Esophagus muscularis mucosa (tissue), 4 donors: Measurements from ENCODE around the gene HSPA1L. TPM values are rescaled to one million over a fixed set of nuclear protein-coding genes. Genes with fewer than 3 reads are reported as not detected.
"Not testable (repeated sequence)": the region's sequence is repeated elsewhere in the genome, so short reads cannot be mapped to it uniquely, and the experiment has no call there.

ENCODE experiments used
- DNase-seq: peaks from one replicate; pipeline ENCODE4 v3.0.0-alpha.2; 2017; ENCODE audit errors: extremely low spot score
- H3K27ac ChIP-seq, 4 donors: fragments of 200-600 bp; sonication (generic); replicated peaks in 1 of 4; 1 replicate in 3 of 4; 2 replicates in 1 of 4; pipeline ENCODE4 v1.5.1; 2016 to 2019; ENCODE audit warnings: mild to moderate bottlenecking in 1 of 4
- H3K27me3 ChIP-seq, 4 donors: fragments of 200-600 bp; sonication (generic); one replicate each; pipeline versions ENCODE4 v1.5.1 to v1.6.0; 2016 to 2019
- H3K36me3 ChIP-seq, 4 donors: fragments of 200-600 bp; sonication (generic); one replicate each; pipeline ENCODE4 v1.5.1; 2016 to 2019
- H3K4me1 ChIP-seq, 4 donors: fragments of 200-600 bp; sonication (generic); one replicate each; pipeline ENCODE4 v1.5.1; 2016 to 2019
- H3K4me3 ChIP-seq, 4 donors: fragments of 200-600 bp; sonication (generic); 1 replicate in 2 of 4; 2 replicates in 2 of 4; pipeline ENCODE4 v1.5.1; 2016 to 2019; ENCODE audit warnings: mild to moderate bottlenecking in 4 of 4, moderate library complexity in 1 of 4
- H3K9me3 ChIP-seq, 4 donors: fragments of 200-600 bp; sonication (generic); 1 replicate in 3 of 4; 2 replicates in 1 of 4; pipeline ENCODE4 v1.5.1; 2016 to 2019
- CTCF ChIP-seq, 3 experiments: fragments of 200-600 bp in 2 of 3; fragments of 450-650 bp in 1 of 3; sonication (generic) in 2 of 3; IDR thresholded peaks; one replicate each; pipeline ENCODE4 v1.5.1; 2017 to 2019; ENCODE audit warnings: antibody characterized with exemption in 3 of 3, mild to moderate bottlenecking in 2 of 3, moderate library complexity in 1 of 3
- EP300 ChIP-seq: sonication (generic); formaldehyde crosslinking; IDR thresholded peaks from one replicate; pipeline ENCODE4 v1.6.1; 2017; ENCODE audit warnings: antibody characterized with exemption
- POLR2A ChIP-seq: fragments of 450-650 bp; IDR thresholded peaks from one replicate; pipeline ENCODE4 v1.6.1; 2017; ENCODE audit warnings: antibody characterized with exemption, moderate library complexity, mild to moderate bottlenecking, low read depth
- POLR2AphosphoS5 ChIP-seq, 2 donors: sonication (generic); formaldehyde crosslinking; IDR thresholded peaks; one replicate each; pipeline ENCODE4 v1.6.1; 2017; ENCODE audit warnings: antibody characterized with exemption in 2 of 2
- WGBS: methylation state at CpG from one replicate; pipeline ENCODE4 v1.1.5; 2018; 5-methylcytosine and 5-hydroxymethylcytosine counted together
- intact Hi-C: fragments of 100-400 bp; cut with DNase I; formaldehyde crosslinking; loops from one replicate; pipeline ENCODE4 v1.15.1; 2023
- total RNA-seq, 4 donors: library from RNA; depleted of rRNA; stranded (reverse); fragments of >200 nt; gene quantifications; one replicate each; pipeline versions ENCODE4 v1.1.0 to v1.2.1, GENCODE V29; 2016

The HSPA1L gene
- total RNA-seq, 4 donors from 2014 or later = 1.2 to 3.7 (median 2.6) TPM

- intact Hi-C loops = no loop called here
- under 1% methylated on average over 14 of the region's 56 CpGs for WGBS
Observed at GRCh38 chr6:31827286-31828079, 12.4 kb upstream of the HSPA1L start, which contains the start of gene HSPA1B. Gene HSPA1B (plus strand): TSS chr6:31827738. CDS start chr6:31827951, 213 bp downstream.

GRCh38 chr6:31826793-31827285, 11.8 kb upstream of the HSPA1L start:
- peak overlapping the region; percentile 64 to 88 (median 70) for H3K4me3 ChIP-seq
- peak overlapping the region; percentile 92 to 97 (median 96) for H3K27ac ChIP-seq
- no peaks in the 10 kb centered on the region for H3K27me3 ChIP-seq
- H3K36me3 ChIP-seq = no peaks in the 10 kb centered on the region
- H3K4me1 ChIP-seq = peaks cover 42 to 64% (median 58%) of the 10 kb centered on the region in 4 donors
- DNase-seq = peak; percentile 95
- H3K9me3 ChIP-seq = no peaks in the 10 kb centered on the region
- WGBS = 2% methylated on average over 13 of the region's 13 CpGs
- TF ChIP-seq CTCF (IDR thresholded peaks at IDR 0.05) = no peak
- TF ChIP-seq EP300 = no peak
- peak in 1 of 2 donors; percentile 75 for TF ChIP-seq POLR2AphosphoS5 (IDR thresholded peaks at IDR 0.05)
- peak; percentile 17 for TF ChIP-seq POLR2A
- intact Hi-C loops = no loop called here

More at GRCh38 chr6:31827286-31828079, 12.4 kb upstream of the HSPA1L start, which contains the start of gene HSPA1B:
- Histone ChIP-seq H3K36me3 (no peaks in the 10 kb centered on the region), H3K4me1 (peaks cover 41 to 67% (median 63%) of the 10 kb centered on the region in 4 donors), H3K9me3 (no peaks in the 10 kb centered on the region), H3K4me3 (peak within 1 kb of the TSS; percentile 64 to 88 (median 70)), H3K27ac (peak within 1 kb of the TSS; percentile 92 to 97 (median 96)), H3K27me3 (no peaks in the 10 kb centered on the region)
- peak; percentile 100 for DNase-seq
- TF ChIP-seq CTCF (IDR thresholded peaks at IDR 0.05) (no peak), POLR2A (peak; percentile 100), POLR2AphosphoS5 (IDR thresholded peaks at IDR 0.05) (peak; percentile 100), EP300 (peak; percentile 42)

GRCh38 chr6:31825553-31825952, 10.5 kb upstream of the HSPA1L start:
- no peaks in the 10 kb centered on the region for H3K27me3 ChIP-seq
- peak overlapping the region; percentile 92 to 97 (median 96) for H3K27ac ChIP-seq
- no peaks in the 10 kb centered on the region for H3K36me3 ChIP-seq
- TF ChIP-seq POLR2A (no peak), EP300 (no peak), POLR2AphosphoS5 (IDR thresholded peaks at IDR 0.05) (no peak), CTCF (IDR thresholded peaks at IDR 0.05) (no peak)
- intact Hi-C loops = no loop called here
- H3K4me3 ChIP-seq = no peak overlapping the region
- peaks cover 41 to 62% (median 58%) of the 10 kb centered on the region in 4 donors for H3K4me1 ChIP-seq
- no peak for DNase-seq
- H3K9me3 ChIP-seq = no peaks in the 10 kb centered on the region
- 79% methylated on average over 4 of the region's 4 CpGs for WGBS

- peak overlapping the region; percentile 92 to 97 (median 96) for H3K27ac ChIP-seq
- intact Hi-C loops, H3K9me3 ChIP-seq, H3K36me3 ChIP-seq, DNase-seq, H3K27me3 ChIP-seq, H3K4me3 ChIP-seq: not testable (repeated sequence)
- H3K4me1 ChIP-seq = peaks cover 55 to 78% (median 76%) of the 10 kb centered on the region in 4 donors
- WGBS = 78% methylated on average over 9 of the region's 9 CpGs
Observed at GRCh38 chr6:31823592-31824196, 8.6 kb upstream of the HSPA1L start.
